ENCODE measurements around the gene HOXD12. TPM values are rescaled to one million over a fixed set of nuclear protein-coding genes. Genes with fewer than 3 reads are reported as not detected.

The HOXD12 gene
- total RNA-seq, 2 experiments from 2014 or later: 0.25 TPM; not detected in 1

GRCh38 chr2:176128172-176128981 is 28.8 kb downstream of the HOXD12 start:
- H3K4me1 ChIP-seq (ENCODE audit: insufficient read depth, low read length, poor library complexity, severe bottlenecking): no peaks in the 10 kb centered on the region
- no peak for DNase-seq (ENCODE audit: low spot score)
- intact Hi-C loops (cut with micrococcal nuclease; ENCODE audit: unreplicated experiment): loop anchor here (5.0 kb wide), 1 partner anchor 424 kb away; no protein-coding TSS in a partner anchor
- no peaks in the 10 kb centered on the region for H3K36me3 ChIP-seq (ENCODE audit: insufficient read depth, low read length)
- CTCF ChIA-PET (ENCODE audit: unreplicated experiment): interaction anchor here (0.6 to 1.4 kb wide), 6 partner anchors 34 to 1887 kb away, joined by 3 to 6 read pairs (median 4); no protein-coding TSS in a partner anchor
- no peak overlapping the region for H2AFZ ChIP-seq (ENCODE audit: low read length)
- no peak overlapping the region for H3K4me3 ChIP-seq (ENCODE audit: low read depth, low read length, poor library complexity, severe bottlenecking)
- TF ChIP-seq CTCF (conservative IDR thresholded peaks at IDR 0.05; ENCODE audit: low read length): no peak
- no peak for TF ChIP-seq EZH2phosphoT487 (IDR thresholded peaks at IDR 0.05; ENCODE audit: borderline replicate concordance, low read depth, low read length)
- H3K4me2 ChIP-seq (ENCODE audit: low read length): no peak overlapping the region
- H4K20me1 ChIP-seq (ENCODE audit: insufficient read depth, low read length): no peaks in the 10 kb centered on the region
- H3K79me2 ChIP-seq (ENCODE audit: insufficient read depth, low read depth, low read length): no peaks in the 10 kb centered on the region
- H3K9me3 ChIP-seq (ENCODE audit: low read length): no peaks in the 10 kb centered on the region
- BruUV-seq (replicated peaks): no TSS peak
- H3K9me2 ChIP-seq (ENCODE audit: insufficient read depth, low read length): no peaks in the 10 kb centered on the region
- POLR2A ChIA-PET: interaction anchor here (0.6 kb wide), 1 partner anchor 689 kb away, joined by 3 read pairs; no protein-coding TSS in a partner anchor
- H3K27ac ChIP-seq (ENCODE audit: low read depth, low read length, poor library complexity, severe bottlenecking): no peak overlapping the region

GRCh38 chr2:176128982-176129796 is 29.6 kb downstream of the HOXD12 start, which contains the start of gene HOXD8:
Gene HOXD8 (plus strand): TSS chr2:176129705. CDS start chr2:176130367, 662 bp downstream.
- Histone ChIP-seq H3K79me2 (ENCODE audit: insufficient read depth, low read depth, low read length) (no peaks in the 10 kb centered on the region), H3K9me3 (ENCODE audit: low read length) (no peaks in the 10 kb centered on the region), H3K4me2 (ENCODE audit: low read length) (no peak within 1 kb of the TSS), H3K4me3 (ENCODE audit: low read depth, low read length, poor library complexity, severe bottlenecking) (no peak within 1 kb of the TSS), H3K9me2 (ENCODE audit: insufficient read depth, low read length) (no peaks in the 10 kb centered on the region), H4K20me1 (ENCODE audit: insufficient read depth, low read length) (no peaks in the 10 kb centered on the region), H2AFZ (ENCODE audit: low read length) (no peak within 1 kb of the TSS), H3K36me3 (ENCODE audit: insufficient read depth, low read length) (no peaks in the 10 kb centered on the region), H3K27ac (ENCODE audit: low read depth, low read length, poor library complexity, severe bottlenecking) (no peak within 1 kb of the TSS), H3K4me1 (ENCODE audit: insufficient read depth, low read length, poor library complexity, severe bottlenecking) (no peaks in the 10 kb centered on the region)
- POLR2A ChIA-PET: no interaction called here
- DNase-seq (ENCODE audit: low spot score): no peak
- TF ChIP-seq CTCF (conservative IDR thresholded peaks at IDR 0.05; ENCODE audit: low read length) (no peak), EZH2phosphoT487 (IDR thresholded peaks at IDR 0.05; ENCODE audit: borderline replicate concordance, low read depth, low read length) (no peak)
- BruUV-seq (replicated peaks): no TSS peak
- intact Hi-C loops (cut with micrococcal nuclease; ENCODE audit: unreplicated experiment): loop anchor here (5.0 kb wide), 1 partner anchor 423 kb away; no protein-coding TSS in a partner anchor
- CTCF ChIA-PET (ENCODE audit: unreplicated experiment): no interaction called here

Data from OCI-LY7 (cell line).